AG08395 (cell line): ENCODE measurements around the gene RSU1.
A peak's percentile ranks its signal among the peaks of the same experiment; 100 is the strongest.
"Not testable (repeated sequence)": the region's sequence is repeated elsewhere in the genome, so short reads cannot be mapped to it uniquely, and the experiment has no call there.

Experiments used
- DNase-seq: peaks from one replicate; pipeline ENCODE4 v3.0.0; 2012; ENCODE audit warnings: mixed read lengths, low spot score

RSU1 gene

DNA sequence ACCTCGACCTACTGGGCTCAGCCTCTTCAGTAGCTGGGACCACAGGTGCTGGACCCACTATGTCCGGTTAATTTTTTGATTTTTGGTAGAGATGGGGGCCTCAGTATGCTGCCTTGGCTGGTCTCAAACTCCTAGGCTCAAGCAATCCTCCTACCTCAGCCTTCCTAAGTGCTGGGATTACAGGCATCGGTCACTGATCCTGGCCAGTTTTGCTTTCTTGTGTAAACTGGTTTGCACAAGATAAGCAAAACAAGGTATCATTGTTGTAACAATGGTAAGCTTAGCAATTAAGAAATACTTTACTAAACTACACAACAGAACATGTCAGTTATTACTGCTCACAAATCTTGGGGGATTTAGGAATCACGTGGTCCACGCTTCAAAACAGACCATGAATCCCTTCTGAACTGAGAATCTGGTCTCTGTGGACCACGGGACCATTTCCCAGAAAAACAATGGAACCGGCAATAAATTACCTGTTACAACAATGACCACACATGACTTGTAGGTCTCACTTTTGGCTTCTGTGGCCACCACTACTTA, 36.8 kb downstream of the RSU1 start:
- DNase-seq: no peak

DNA sequence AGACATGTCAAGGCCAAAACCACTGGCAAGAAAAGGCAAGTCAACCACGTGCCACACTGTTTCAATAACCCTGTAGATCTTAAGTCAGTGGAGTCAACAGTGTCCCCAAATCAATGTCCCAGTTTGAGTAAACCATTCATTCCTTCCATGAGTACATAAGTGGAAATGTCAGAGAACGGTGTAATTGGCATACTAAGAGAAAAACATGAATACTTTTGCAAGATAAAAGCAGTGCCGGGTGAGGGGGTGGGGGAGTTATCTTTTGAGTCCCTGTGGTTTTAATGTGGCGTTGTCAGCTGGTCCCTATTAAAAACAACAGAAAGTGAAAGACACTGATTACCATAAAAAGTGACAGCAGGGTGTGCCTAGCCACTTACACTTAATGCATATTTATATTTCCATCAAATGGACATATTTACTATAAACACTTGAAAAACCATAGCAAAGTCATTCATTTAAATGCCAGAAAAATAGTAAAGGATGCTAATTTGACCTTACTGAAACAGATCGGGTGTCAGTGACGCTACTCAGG, 37.8 kb downstream of the RSU1 start:
- no peak for DNase-seq

DNA sequence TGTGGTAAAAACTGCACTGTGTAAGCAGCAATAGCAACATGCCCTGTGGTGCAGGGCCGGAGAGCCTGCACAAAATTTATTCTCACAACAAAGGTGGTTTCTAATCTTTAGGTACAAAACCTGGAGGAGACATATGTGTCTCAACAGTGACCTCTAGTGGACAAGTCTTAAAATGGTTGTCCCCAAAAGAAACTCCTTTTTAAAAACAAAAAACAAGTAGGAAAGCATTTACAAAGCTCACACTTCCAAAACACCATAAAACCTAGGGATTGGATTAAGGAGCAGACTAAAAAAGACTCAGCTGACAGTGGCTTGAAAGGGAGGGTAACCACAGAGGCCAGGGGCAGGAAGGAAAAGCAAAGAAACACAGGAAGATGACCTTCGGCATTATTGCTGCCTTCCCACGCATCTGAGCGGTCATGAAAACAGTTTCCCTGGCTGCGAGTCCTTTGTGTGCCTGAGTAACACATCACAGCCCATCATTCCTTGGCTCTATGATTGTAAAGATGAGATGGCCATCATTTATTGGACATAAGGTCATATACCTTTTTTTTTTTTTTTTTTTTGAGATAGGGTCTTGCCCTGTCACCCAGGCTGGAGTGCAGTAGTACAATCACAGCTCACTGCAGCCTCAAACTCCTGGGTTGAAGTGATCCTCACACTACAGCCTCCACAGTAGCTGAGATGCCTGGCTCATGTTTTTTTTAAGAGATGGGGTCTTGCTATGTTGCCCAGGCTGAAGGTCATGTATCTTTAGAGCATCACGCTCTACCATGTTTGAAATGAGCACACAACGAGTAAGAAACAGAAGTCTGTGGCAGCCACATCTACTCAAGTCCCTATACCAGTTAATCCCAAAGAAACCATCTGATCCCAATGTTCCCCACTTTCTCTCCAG, 39.5 kb downstream of the RSU1 start:
- DNase-seq: peak; percentile 73

DNA sequence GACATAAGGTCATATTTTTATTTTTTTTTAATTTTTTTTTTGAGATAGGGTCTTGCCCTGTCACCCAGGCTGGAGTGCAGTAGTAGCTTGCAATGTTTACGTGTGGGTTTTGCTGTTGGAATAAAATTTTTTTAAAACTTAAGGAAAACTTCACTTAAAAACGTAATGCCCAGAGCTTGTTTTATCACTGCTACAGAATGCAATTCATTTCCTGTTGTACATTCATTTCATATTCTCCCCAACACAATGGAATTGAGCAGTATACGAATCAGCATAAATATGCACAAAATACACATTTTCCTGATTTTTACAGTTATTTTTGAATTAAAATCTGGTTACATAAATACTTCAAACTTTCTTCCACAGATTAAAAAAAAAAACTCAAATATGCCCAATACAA, 40.3 kb downstream of the RSU1 start:
- DNase-seq: no peak

DNA sequence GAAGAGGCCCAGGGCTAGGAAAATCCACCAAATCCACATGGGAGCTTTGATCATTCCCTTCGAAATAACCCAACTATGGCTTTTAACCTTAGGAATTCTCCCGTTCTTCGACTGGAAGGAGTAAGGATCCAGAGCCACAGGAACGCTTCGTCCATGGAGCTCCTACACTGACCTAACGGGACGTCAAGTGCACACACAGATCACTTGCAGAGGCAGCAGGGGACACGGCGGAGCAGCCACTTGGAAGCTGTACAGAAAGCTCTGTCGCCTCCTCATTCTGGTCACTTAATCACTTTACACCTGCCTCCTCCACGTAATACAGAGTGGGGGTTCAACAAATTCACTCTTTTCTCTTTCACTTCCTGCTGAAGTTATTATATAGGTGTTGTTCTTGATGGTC, 43.9 kb downstream of the RSU1 start:
- DNase-seq: no peak

DNA sequence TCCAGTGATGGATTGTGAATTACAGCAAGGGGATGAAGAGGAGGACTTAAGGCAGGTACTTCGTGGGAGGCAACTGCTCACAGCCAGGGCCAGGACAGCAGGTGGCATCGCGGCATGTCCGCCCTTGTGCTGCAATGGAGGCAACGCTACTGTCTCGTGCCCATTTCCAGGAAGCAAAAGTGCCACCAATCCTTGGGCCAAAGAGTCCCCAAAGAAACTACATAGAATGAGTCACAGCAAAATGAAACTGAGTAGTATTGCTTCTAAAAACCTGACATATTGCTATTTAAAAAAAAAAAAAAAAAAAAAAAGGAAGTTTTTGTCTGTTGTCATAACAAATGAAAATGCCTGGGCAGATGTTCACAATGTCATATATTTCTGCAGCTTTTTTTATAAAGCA, 46.6 kb downstream of the RSU1 start:
- no peak for DNase-seq

DNA sequence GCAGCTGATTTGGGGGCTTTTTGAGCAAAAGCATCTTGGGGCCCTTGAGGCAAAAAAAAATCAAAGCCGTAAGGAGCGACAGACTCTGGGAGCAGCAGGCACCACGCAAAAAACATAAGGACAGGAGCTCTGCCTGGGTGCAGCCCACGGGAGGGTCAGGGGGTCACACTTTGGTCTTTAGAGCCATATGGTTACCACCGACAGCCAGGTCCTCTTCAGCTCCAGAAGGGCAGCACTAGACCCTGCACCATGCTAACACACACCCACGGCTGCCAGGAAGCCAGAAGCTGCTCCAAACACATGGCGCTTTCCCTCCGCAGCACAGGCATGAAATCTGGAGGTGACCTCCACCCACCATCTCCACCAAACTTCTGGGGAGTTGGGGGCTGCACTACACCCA, 47.1 kb downstream of the RSU1 start:
- no peak for DNase-seq

DNA sequence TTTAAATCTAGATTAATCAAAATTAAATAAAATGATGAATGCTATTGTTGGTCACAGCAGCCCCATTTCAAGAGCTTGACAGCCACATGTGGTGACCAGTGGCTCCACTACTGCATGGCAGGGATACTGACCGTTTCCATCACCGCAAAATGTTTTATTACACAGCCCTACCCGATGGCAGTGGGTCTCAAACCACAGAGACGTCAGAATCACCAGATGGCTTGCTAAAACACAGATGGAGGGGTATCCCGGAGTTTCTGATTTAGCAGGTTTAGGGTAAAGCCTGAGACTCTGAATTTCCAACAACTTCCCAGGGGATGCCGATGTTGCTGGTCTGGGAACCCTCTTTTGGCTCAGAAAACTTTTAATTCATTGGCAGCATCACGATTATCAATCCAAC, 47.9 kb downstream of the RSU1 start:
- DNase-seq: no peak

DNA sequence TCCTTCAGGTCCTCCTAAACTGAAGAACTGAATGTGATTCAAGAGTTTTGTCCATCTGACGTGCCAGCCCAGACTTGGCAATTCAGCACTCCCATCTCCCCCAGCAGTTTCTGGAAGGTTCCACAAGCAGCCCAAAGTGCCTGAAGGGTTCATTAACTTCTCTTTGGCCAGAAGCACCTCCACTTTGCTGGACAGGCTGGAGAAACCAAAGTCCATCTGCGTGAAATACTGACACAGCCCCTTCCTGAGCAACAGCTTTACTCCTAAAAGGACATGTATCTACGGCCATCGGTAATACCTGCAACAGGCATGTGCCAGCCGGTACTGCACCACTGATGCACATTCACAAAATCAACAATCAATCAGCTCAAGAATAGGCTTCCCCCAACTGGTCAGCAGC, 48.5 kb downstream of the RSU1 start:
- no peak for DNase-seq

DNA sequence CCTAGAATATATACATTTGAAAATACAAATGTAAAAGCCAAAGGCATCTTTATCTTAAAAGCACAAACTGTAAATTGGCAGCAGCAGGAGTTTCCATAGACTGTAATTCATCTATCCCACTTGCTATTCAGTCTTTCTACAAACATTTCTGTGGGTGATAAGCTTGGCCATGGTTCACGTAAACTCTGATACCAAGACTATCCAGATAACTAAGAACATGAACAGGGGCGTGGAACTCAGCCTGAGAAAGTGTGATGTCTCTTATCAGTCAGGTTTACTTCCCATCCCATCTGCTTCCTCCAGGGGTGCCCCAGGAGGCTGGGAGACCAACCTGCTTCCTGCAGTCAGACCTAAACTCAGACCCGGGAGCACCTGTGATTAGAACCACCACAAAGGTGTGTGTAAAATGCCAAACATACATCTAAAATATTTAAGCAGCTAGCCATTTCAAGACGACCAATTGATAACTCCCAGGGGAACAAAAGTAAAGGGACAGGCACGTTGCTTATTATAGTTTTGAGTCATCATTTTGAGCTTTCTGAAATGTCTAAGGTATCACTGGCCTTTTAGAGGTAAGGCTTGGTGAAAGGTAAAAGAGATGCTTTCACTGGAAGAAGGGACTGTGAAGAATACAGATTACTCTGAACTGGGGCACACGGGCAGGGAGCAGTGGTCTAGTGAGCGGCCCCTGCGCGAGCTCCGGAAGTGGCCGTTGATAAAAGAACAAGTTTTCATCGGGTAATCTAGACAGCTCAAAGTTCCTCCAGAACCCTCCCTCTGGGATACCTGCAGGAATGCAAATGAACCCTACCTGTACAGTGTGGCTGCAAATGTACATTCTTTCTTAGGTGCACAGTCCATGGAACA, 51.5 kb downstream of the RSU1 start:
- no peak for DNase-seq

DNA sequence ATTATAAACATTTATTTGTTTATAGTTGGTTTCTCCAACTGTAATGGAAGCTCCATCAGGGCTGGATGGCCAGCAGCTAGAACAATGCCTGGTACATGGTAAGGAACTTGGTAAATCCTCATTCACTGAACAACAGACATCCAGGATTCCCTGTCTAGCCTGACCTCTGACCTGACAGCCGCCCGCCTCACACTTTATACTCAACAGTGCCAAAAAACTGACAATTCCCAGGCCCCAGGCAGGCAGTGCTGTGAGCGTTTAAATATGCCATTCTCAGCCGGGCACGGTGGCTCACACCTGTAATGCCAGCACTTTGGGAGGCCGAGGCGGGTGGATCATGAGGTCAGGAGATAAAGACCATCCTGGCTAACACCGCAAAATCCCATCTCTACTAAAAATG, 55.9 kb downstream of the RSU1 start:
- DNase-seq: no peak

DNA sequence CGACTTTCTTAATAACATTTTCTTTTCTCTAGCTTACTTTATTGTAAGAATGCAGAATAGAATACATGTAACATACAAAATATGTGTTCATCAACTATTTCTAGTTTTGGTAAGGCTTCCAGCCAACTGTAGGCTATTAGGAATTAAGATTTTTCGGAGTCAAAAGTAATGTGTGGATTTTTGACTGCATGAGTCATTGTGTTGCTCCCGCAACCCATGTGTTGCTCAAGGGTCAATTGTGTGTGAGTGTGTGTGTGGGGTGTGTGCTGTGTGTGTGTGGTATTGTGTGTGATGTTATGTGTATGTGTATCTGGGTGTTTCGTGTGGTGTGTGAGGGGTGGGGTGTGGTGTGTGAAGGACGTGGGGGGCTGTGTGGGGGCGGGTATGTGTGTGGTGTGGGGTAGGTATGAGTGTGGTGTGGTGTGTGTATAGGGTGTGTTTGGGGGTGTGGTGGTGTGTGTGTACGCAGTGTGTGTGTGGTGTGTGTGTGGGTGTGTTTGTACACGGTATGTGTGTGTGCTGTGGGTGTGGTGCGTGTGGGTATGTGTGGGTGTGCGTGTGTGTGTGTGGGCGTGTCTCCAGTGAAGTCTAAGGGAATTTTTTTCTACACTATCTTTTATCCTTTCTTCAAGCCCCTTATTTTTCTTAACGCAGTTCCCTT, 60.5 kb downstream of the RSU1 start:
- peak; percentile 39 for DNase-seq

DNA sequence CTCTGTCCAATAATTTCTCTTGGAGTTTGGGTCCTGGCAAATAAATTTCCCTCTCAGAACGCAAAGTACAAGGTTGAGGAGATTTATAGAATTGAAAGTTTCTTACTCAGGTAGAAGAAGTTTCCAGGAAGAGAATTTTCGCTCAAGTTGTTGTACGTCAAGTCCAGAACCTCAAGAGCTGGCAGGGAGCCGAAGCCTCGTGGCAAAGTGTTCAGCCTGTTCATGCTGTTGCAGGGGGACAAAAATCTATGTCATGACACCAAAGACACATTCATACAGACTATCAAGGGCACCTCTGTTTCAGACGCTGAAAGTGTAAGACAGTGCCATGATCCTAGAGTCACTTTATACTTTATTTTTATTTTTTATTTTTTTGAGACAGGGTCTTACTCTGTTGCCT, 62.5 kb downstream of the RSU1 start:
- no peak for DNase-seq

DNA sequence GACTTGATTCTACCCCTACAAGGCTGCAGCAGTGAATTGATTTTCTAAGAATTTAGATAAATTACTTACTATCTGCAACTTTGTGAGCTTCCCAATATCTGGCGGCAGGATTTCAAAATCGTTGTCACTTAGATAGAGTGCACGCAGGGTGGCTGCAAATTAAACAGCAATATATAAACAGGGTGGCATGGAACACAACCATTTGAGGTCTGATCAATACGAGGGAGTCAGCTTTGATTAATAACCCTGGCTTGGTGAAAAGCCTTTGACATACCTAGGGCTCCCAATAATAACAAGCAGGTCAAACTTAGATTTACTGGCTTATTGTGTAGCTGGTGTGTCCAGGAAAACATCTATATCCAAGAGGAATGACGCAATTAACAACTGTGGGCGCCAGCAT, 64.4 kb downstream of the RSU1 start:
- DNase-seq: not testable (repeated sequence)

DNA sequence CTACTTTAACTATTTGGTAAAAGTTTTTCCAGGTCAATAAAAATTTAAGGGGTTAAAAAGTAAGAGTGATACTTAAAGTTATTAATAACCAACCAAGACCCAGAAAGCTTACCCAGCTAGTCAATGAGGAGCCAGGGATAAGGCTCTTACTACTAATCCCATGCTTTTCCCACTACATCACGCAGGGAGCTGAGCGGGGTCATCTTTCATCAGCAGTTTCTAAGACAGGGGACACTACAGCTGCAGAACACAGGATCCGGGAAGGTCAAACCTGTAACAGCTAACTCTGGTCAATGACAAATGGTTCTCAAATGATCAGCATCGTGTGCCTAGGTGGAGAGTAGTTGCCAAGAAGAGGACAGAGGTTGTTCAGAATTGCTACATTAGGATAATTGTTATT, 65.1 kb downstream of the RSU1 start:
- no peak for DNase-seq

DNA sequence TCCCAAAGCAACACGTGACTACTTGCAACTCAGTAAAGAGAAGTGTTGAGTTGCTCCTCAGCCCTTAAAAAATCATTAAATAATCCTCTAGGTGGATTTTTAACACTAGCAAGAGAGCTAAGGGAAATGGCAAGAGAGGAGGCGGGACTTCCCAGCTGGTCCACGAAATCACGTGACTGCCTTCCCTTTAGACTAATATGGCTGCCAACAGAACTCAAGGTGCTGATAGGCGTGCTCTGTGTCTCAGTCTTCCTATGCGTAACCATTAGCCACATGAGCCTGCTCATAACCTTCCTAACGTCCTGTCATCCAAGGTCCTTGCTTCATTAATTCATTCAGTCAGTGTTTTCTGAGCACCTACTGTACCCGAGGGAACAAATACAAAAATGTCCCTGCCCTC, 66.0 kb downstream of the RSU1 start:
- no peak for DNase-seq

DNA sequence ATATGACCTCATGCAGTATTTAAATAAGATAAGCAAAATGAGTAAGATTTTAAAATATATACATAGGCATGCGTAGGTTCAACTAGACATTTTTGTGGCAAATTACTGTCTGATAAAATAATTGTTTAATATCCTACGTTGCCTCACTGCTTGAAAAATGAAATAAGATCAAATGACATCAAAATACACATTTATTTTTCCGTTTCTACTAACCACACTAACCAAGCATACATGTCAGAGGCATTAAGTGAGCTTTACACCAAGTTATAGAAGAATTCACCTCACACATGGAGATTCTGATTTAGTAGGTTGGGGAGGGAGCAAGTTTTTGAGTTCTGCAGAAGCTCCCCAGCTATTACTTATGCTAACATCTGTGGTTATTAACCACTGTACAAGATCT, 66.8 kb downstream of the RSU1 start:
- no peak for DNase-seq

DNA sequence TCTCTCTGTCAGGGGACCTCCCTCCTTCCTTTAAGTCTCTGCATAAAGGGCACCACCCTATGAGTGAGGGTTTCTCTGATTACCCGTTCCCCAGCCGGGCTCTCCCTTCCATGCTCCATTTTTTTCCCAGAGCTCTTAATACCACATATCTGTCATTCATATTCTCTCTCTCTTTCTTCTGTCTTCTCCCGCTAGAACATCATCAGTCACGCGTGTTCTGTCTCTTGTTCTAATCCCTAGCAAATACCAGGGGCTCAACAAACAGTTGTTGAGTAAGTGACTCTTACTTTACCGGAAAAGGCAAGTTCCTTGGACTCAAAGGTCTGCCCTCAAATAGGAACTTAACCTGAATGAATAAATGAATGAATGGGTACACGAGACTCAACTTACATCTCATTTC, 68.5 kb downstream of the RSU1 start:
- DNase-seq: no peak

DNA sequence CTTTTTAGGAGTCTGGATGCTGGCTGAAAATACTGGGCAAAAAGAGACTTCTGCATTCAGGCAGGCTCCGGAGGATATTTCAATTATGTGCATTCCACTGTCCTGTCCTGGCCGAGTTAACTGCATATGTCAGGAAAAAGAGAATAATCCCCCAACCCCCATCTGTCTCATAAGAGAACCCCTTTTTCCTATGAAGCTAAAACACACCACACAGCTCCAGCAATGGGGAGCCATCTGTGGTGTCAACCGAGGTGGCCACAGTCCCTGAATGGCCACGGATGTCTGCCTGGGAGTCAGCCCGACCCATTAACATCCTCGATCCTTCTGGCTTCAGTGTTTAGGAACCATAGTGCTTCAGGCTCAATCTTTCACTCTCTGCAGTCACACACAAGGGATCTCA, 70.4 kb downstream of the RSU1 start:
- DNase-seq: no peak

DNA sequence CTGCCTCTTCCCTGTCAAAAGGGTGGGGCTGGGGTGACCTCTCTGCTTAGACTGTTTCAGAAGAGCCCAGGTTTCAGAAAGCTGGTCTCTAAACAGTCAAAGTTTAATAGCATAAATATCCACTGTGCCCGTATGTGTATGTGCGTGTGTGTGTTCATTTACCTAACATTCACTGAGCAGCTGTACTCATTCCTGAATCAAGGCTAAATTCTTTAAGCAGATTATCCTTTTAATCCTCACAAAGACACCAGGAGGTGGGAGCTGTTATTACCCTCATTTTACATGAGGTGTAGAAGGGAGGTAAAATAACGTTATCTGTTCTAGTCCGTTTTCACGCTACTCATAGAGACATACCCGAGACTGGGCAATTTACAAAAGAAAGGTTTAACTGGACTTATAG, 72.2 kb downstream of the RSU1 start:
- DNase-seq: no peak

DNA sequence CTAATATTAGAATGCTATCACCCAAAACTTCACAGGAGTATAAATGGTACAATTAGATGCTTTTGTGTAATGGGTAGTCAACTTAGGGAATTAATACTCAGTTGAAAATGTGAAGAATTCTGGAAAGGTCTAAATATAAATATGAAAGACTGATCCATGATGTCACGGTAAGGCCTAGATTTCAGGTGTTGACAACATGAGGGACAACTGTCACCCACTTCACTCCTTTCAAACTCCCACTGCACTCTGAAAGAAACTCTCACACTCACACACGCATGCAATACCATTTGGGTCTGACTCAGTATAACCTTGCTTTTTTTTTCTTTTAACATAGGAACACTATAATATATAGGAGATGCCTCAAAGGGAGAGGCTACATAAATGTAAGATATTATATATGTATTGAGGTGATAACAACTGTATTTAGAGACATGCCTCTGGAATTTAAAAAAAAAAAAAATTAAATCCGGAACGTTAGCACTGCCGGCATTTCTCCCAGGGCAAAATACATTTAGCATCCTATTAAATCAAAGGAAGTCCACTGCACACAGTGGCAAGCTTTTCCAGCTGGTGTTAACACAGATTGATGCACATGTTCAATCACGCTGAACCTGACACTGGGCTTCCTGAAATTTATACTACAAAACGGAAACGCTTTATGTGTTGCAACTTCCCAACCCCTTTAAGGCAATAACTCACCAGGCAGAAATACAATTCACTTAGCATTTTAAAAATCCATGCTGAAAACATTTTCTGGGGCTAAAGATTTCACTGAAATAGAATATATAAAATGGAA, 74.9 kb downstream of the RSU1 start:
- no peak for DNase-seq
